DMS114 treated with DMSO at 0.1 percent for 48 hours (cell line): Measurements from ENCODE around the gene BEST4.
"Not testable (repeated sequence)": the region's sequence is repeated elsewhere in the genome, so short reads cannot be mapped to it uniquely, and the experiment has no call there.

Experiments
- DNase-seq: peaks from one replicate; lab custom pipeline; 2025; ENCODE audit not compliant: unreplicated experiment; lab: John Stamatoyannopoulos, UW

The BEST4 gene

GRCh38 chr1:44803062-44803311, 15.0 kb upstream of the BEST4 start:
- no peak for DNase-seq

GRCh38 chr1:44802306-44803061, 14.5 kb upstream of the BEST4 start:
- no peak for DNase-seq

GRCh38 chr1:44801491-44802305, 13.7 kb upstream of the BEST4 start:
- no peak for DNase-seq

DNA sequence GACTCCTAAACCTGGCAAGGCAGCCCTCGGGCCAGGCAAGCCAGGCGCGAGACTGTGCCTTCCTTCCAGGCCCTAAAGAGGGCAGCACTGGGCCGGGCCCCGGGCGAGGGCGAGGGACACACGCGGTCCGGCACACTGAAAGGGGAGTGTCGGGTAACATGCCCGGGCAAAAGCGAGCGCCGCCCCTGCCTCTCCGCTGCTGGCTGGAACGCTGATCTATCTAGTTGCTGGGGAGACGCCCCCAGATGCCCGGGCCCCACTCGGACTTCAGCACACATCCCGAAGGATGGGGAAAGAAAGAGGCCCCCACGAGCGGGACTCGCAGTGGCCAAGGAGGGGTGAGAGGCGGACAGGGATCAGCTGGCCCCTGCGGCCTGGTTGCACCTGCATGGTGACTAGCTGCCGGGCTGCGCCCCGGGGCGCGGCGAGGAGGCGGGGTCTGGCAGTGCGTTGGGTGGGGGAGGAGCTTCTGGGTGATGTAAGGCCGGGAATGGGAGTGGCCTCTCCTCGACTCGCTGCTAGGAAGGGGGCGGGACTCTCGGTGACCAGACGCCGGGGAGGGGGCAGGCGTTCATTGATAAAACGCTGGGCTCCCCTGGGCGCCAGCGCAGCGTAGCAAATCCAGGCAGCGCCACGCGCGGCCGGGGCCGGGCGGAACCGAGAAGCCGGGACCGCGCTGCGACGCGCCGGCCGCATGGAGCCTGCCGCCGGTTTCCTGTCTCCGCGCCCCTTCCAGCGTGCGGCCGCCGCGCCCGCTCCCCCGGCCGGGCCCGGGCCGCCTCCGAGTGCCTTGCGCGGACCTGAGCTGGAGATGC, 12.0 kb upstream of the BEST4 start, which contains the start of gene PLK3:
TSS of gene PLK3 (plus strand) at position 608 of the 815 bp plus-strand sequence. CDS start at position 695, 87 bp downstream.
- peak; percentile 94 for DNase-seq

DNA sequence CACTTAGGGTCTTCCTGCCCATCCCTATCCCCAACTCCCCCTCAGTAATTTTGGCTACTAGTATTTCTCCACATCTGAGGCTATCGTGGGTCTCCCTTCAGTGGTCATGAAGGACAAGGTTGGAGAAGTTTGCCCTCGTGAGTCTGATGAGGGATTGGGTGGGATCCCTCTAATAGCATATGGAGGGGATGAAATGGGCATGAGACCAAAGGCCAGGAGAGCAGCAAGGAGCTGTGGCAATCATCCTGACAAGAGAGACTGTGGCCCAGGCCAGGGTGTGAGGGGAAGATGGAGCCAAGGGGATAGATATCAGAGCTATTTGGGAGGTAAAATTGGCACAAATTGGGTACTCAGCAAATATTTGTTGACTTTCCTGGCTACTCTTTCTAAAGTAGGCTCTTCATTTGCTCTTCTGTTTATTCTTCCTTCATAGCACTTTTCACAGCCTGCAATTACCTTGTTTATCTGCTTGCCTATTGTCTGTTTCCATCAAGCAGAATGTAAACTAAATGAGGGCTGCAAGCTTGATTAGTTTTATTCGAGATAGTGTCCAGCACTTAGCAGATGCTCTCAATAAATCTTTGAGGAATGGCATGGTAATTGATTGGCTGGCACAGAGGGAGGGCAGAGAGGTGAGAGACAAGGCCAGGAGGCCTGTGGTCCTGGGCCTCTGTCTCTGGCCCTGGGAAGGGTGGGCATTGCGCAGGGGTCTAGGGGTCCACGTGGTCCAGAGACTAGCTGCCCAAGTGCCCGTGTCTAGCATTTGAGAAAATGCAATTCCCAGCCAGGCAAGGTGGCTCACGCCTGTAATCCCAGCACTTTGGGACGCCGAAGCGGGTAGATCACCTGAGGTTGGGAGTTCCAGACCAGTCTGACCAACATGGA, 10.8 kb upstream of the BEST4 start:
- no peak for DNase-seq

DNA sequence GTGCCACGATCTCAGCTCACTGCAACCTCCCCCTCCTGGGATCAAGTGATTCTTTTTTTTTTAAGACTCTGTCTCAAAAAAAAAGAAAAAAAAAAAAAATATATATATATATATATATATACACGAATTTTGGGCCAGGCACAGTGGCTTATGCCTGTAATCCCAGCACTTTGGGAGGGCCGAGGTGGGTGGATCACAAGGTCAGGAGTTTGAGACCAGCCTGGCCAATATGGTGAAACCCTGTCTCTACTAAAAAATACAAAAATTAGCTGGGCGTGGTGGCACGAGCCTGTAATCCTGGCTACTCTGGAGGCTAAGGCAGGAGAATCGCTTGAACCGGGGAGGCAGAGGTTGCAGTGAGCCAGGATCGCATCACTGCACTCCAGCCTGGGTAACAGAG, 9.9 kb upstream of the BEST4 start:
- not testable (repeated sequence) for DNase-seq

DNA sequence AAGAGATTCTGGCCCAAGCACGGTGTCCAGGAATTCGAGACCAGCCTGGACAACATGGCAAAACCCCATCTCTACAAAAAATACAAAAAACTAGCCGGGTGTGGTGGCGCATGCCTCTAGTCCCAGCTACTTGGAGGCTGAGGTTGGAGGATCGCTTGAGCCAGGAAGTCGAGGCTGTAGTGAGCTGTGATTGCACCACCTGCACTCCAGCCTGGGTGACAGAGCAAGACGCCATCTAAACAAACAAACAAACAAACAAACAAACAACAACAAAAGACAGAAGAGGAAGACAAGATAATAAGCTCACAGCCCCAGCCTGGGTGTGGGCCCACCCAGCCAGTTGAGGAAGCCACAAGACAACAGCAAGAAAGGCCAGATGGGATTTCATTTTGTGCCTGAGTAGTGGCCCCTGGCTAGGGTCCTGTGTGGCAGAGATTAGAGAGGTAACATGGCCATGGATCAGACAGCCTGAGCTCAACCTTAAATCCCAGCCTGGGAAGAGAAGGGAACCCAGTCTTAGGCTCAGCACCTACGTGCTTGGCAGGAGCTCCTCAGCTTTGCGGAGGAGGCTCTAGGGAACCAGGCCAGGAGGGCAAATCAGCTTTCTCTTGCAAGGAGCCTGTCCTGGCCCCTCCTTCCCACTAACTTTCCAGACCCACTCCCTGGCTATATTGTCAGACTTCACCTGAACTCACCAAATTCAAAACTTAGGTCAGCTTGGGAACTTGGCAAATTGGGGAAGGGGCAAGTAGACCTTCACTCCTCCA, 4.9 kb upstream of the BEST4 start:
- no peak for DNase-seq

- DNase-seq, result no peak
These were observed 3.2 kb upstream of the BEST4 start for GRCh38 chr1:44790968-44791801.

DNA sequence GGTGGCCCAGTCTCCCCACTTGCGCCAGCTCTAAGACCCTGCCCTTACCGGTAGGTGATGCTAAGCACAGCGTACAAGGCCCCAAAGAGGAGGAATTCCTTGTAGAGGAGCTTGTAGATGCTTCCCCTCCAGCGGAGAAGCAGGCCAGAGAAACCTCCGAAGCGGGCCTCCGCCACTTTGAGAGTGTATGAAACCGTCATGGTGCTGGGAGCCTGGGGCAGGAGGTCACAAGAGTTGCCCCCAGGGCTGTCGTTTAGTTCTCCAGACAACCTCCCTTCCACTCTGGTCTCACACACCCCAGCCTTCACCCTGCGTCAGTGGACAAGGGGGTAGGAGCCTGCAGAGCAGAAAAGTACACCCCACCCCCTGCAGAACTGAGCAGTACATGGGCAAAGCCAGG, 464 bp downstream of the BEST4 start:
- no peak for DNase-seq

DNA sequence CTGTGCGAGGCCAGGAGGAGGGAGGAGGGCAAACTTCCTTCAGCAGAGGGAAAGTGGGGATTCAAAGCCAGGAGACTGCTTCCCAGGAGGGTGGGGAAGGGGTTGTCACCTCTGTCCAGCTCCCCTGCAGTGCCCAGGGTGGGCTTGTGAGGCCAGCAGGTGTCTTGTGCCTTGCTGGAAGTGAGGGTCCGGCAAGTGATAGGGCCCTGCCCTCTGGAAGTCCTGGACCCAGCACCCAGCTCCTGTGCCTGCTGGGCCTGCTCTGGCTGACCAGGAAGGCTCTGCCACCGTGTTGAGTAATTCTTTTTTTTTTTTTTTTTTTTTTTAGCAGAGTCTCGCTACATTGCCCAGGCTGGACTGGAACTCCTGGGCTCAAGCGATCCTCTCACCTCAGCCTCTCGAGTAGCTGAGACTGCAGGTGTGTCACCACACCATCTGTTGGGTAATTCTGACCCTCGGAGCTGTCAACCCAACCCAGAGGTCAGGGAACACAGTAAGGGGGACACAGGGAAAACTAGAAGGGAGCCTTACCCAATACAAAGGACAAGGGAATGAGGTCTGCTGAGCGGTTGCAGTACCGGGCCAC, 1.0 kb downstream of the BEST4 start:
- DNase-seq, result no peak

GRCh38 chr1:44786138-44786840, 1.7 kb downstream of the BEST4 start:
- DNase-seq, result no peak

DNA sequence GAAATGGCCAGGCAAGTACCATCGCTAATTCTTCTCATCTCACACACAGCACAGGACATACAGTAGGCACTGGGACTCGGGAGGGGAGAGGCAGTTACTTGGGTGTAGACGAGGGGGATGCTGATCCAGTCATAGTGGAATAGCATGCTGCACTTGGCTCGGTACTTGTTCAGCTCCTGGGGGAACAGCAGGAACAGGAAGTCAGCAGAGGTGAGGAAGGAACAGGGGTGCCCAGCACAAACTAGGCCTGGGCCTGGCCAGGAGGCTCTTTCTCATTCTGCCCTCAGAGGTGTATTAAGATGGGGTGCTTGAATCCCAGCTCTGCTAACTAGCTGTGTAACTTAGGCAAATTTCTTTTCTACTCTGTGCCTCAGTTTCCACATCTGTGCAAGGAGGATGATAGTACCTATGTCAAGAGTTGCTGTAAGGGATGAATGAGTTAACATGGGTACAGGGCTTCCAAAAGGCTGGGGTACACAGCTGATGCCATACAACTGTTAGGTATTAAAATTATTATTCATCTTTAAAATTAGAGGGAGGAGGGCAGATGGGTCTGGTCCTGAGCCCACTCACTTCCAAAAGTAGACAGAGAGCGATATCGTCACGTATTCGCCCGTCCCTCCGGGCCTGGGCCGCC, 2.4 kb downstream of the BEST4 start:
- DNase-seq, result no peak

GRCh38 chr1:44785029-44785380, 3.0 kb downstream of the BEST4 start:
- no peak for DNase-seq

GRCh38 chr1:44784094-44785028, 3.6 kb downstream of the BEST4 start:
- DNase-seq, result no peak

GRCh38 chr1:44783697-44784093, 4.3 kb downstream of the BEST4 start:
- DNase-seq, result no peak

DNA sequence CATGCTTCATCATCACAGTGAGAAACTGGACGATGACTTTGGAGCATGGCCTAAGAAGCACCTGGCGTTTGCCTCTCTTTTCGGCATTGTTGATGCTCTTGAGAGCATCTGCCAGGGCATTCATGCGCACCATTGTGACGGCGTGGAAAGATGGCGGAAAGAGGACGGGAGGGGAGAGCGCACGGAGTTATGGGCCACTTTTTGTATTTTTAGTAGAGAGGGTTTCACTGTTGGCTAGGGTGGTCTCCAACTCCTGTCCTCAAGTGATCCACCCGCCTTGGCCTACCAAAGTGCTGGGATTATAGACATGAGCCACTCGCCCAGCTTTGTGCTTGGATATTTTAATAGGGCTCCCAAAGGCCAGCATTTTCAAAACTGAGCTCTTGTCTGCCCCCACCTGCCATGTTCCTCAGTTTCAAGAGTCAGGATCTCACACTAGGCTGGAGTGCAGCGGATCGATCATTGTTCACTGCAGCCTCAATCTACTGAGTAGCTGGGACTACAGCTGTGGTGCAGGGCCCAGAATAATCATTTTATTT, 7.3 kb downstream of the BEST4 start:
- DNase-seq, result no peak
